GM23248 (cell line): ENCODE results near the gene EIF3D. TPM values are rescaled to one million over a fixed set of nuclear protein-coding genes. Genes with fewer than 3 reads are reported as not detected.

Experiments
- DNase-seq: peaks from one replicate; pipeline ENCODE4 v3.0.0-alpha.2; 2015
- H2AFZ ChIP-seq: fragments of 200-600 bp; sonication (generic); 2 replicates; pipeline ENCODE4 v1.6.1; 2016; ENCODE audit warnings: antibody characterized with exemption
- H3F3A ChIP-seq: fragments of 200-600 bp; sonication (generic); 2 replicates; pipeline ENCODE4 v1.6.1; 2016; ENCODE audit warnings: mild to moderate bottlenecking, antibody characterized with exemption, mixed run types; ENCODE audit not compliant: insufficient read depth
- H3K27ac ChIP-seq: fragments of 200-600 bp; sonication (generic); 2 replicates; pipeline ENCODE4 v1.5.1; 2016; ENCODE audit warnings: mild to moderate bottlenecking
- H3K27me3 ChIP-seq: fragments of 200-600 bp; sonication (generic); replicated peaks from 2 replicates; pipeline ENCODE4 v1.6.1; 2016; ENCODE audit warnings: mild to moderate bottlenecking; ENCODE audit not compliant: insufficient read depth
- H3K36me3 ChIP-seq: fragments of 200-600 bp; sonication (generic); 2 replicates; pipeline ENCODE4 v1.6.1; 2016; ENCODE audit warnings: low read depth, mild to moderate bottlenecking
- H3K4me1 ChIP-seq: fragments of 200-600 bp; sonication (generic); 2 replicates; pipeline ENCODE4 v1.6.1; 2016; ENCODE audit warnings: mild to moderate bottlenecking; ENCODE audit not compliant: insufficient read depth
- H3K4me2 ChIP-seq: fragments of 200-600 bp; sonication (generic); one replicate; pipeline ENCODE4 v1.6.1; 2016; ENCODE audit warnings: mild to moderate bottlenecking; ENCODE audit not compliant: unreplicated experiment
- H3K4me3 ChIP-seq: fragments of 200-600 bp; sonication (generic); 2 replicates; pipeline ENCODE4 v1.5.1; 2016; ENCODE audit warnings: mild to moderate bottlenecking
- H3K79me2 ChIP-seq: fragments of 200-600 bp; sonication (generic); 2 replicates; pipeline ENCODE4 v1.6.1; 2016; ENCODE audit warnings: mild to moderate bottlenecking; ENCODE audit not compliant: insufficient read depth
- H3K9ac ChIP-seq: fragments of 200-600 bp; sonication (generic); 2 replicates; pipeline ENCODE4 v1.6.1; 2016; ENCODE audit warnings: mild to moderate bottlenecking
- H3K9me2 ChIP-seq: fragments of 200-600 bp; sonication (generic); 2 replicates; pipeline ENCODE4 v1.6.1; 2016; ENCODE audit warnings: mixed run types, mild to moderate bottlenecking, moderate library complexity; ENCODE audit not compliant: insufficient read depth
- H3K9me3 ChIP-seq: fragments of 200-600 bp; sonication (generic); one replicate; pipeline ENCODE4 v1.6.1; 2017; ENCODE audit warnings: low read depth
- H4K20me1 ChIP-seq: fragments of 200-600 bp; sonication (generic); 2 replicates; pipeline ENCODE4 v1.6.0; 2016; ENCODE audit not compliant: insufficient read depth
- EZH2 ChIP-seq: fragments of 200-600 bp; sonication (generic); IDR thresholded peaks from 2 replicates; pipeline ENCODE4 v1.6.1; 2018; ENCODE audit warnings: antibody characterized with exemption, mild to moderate bottlenecking; ENCODE audit not compliant: insufficient read depth, poor library complexity, severe bottlenecking
- EZH2phosphoT487 ChIP-seq: fragments of 200-600 bp; sonication (generic); IDR thresholded peaks from 2 replicates; pipeline ENCODE4 v1.6.1; 2018; ENCODE audit warnings: antibody characterized with exemption, moderate library complexity, mild to moderate bottlenecking, low read depth; ENCODE audit not compliant: insufficient read depth
- WGBS, 2 experiments: methylation state at CpG; one replicate each; pipeline ENCODE4 v1.1.6; 2015 to 2017; ENCODE audit warnings: low lambda C conversion rate in 2 of 2, low coverage in 1 of 2; ENCODE audit errors: missing lambda C conversion rate in 2 of 2; 5-methylcytosine and 5-hydroxymethylcytosine counted together
- in situ Hi-C: fragments of 300-500 bp; cut with MboI; formaldehyde crosslinking; loops from 2 replicates; pipeline ENCODE4 v1.15.0; 2020
- polyA plus RNA-seq: library from polyadenylated mRNA; unstranded; fragments of >200 nt; fragmentation: Nextera tagmentation; extraction: Ambion mirVana; gene quantifications from 2 replicates; pipeline ENCODE4 v1.2.1, GENCODE V29; 2016
- total RNA-seq: library from RNA; depleted of rRNA; stranded (reverse); fragments of >200 nt; shearing (Covaris generic); gene quantifications from 2 replicates; pipeline ENCODE4 v1.2.3, GENCODE V29; 2014

Gene EIF3D
- total and polyA plus RNA-seq, 2 experiments from 2014 or later = 122 to 377 TPM

GRCh38 chr22:36563444-36563843 lies 34.5 kb upstream of the EIF3D start:
- H3K4me3 ChIP-seq = no peak overlapping the region
- DNase-seq = no peak
- no peaks in the 10 kb centered on the region for H3K9me3 ChIP-seq
- peaks cover 9% of the 10 kb centered on the region; the same call in 1 of the 2 replicates for H3K4me1 ChIP-seq
- no peaks in the 10 kb centered on the region for H3K79me2 ChIP-seq
- no peak for TF ChIP-seq EZH2
- no peak for TF ChIP-seq EZH2phosphoT487
- no peak overlapping the region for H2AFZ ChIP-seq
- H3K9ac ChIP-seq = no peak overlapping the region
- peaks cover 18% of the 10 kb centered on the region for H3K27me3 ChIP-seq
- 54 to 58% methylated on average over 12 of the region's 12 CpGs for WGBS, 2 experiments
- no peaks in the 10 kb centered on the region for H3K36me3 ChIP-seq
- no peaks in the 10 kb centered on the region for H3F3A ChIP-seq
- no peak overlapping the region for H3K27ac ChIP-seq
- H3K9me2 ChIP-seq = no peaks in the 10 kb centered on the region
- in situ Hi-C loops = no loop called here
- no peak overlapping the region for H3K4me2 ChIP-seq
- H4K20me1 ChIP-seq = no peaks in the 10 kb centered on the region

- Histone ChIP-seq H3K9me2 (no peaks in the 10 kb centered on the region), H3K79me2 (no peaks in the 10 kb centered on the region), H3K4me3 (no peak overlapping the region), H3K27ac (no peak overlapping the region), H2AFZ (no peak overlapping the region), H4K20me1 (no peaks in the 10 kb centered on the region), H3K9ac (no peak overlapping the region), H3K27me3 (peaks cover 18% of the 10 kb centered on the region), H3K9me3 (no peaks in the 10 kb centered on the region), H3K36me3 (no peaks in the 10 kb centered on the region), H3K4me2 (no peak overlapping the region), H3F3A (no peaks in the 10 kb centered on the region), H3K4me1 (peaks cover 9% of the 10 kb centered on the region; the same call in 1 of the 2 replicates)
- WGBS, 2 experiments = 54 to 70% methylated on average over 2 to 3 of the region's 3 CpGs
- in situ Hi-C loops = no loop called here
- DNase-seq = no peak
- TF ChIP-seq EZH2phosphoT487 (no peak), EZH2 (no peak)
Observed at GRCh38 chr22:36563001-36563400, 34.0 kb upstream of the EIF3D start.

- Histone ChIP-seq H3F3A (no peaks in the 10 kb centered on the region), H3K4me1 (peaks cover 9% of the 10 kb centered on the region; the same call in 1 of the 2 replicates), H3K4me3 (no peak overlapping the region), H2AFZ (0 out of 2 replicates have a peak overlapping the region, but pooled peaks have one; percentile 47), H4K20me1 (no peaks in the 10 kb centered on the region), H3K79me2 (no peaks in the 10 kb centered on the region), H3K27ac (no peak overlapping the region), H3K9ac (no peak overlapping the region), H3K9me2 (no peaks in the 10 kb centered on the region), H3K9me3 (no peaks in the 10 kb centered on the region), H3K36me3 (no peaks in the 10 kb centered on the region), H3K4me2 (no peak overlapping the region), H3K27me3 (peaks cover 18% of the 10 kb centered on the region)
- DNase-seq = peak; percentile 81
- in situ Hi-C loops = no loop called here
- TF ChIP-seq EZH2phosphoT487 = no peak
- no peak for TF ChIP-seq EZH2
- 35 to 40% methylated on average over 11 of the region's 11 CpGs for WGBS, 2 experiments
Observed at GRCh38 chr22:36562261-36562835, 33.4 kb upstream of the EIF3D start.

- H3K4me1 ChIP-seq = peaks cover 9% of the 10 kb centered on the region; the same call in 1 of the 2 replicates
- in situ Hi-C loops = no loop called here
- 47 to 58% methylated on average over 6 of the region's 6 CpGs for WGBS, 2 experiments
Observed at GRCh38 chr22:36561291-36561811, 32.4 kb upstream of the EIF3D start.

More at GRCh38 chr22:36561291-36561811, 32.4 kb upstream of the EIF3D start:
- Histone ChIP-seq H2AFZ (0 out of 2 replicates have a peak overlapping the region, but pooled peaks have one; percentile 16), H4K20me1 (no peaks in the 10 kb centered on the region), H3K9me3 (no peaks in the 10 kb centered on the region), H3K4me3 (no peak overlapping the region), H3K79me2 (no peaks in the 10 kb centered on the region), H3K9ac (no peak overlapping the region), H3K27ac (no peak overlapping the region), H3F3A (no peaks in the 10 kb centered on the region), H3K9me2 (no peaks in the 10 kb centered on the region), H3K27me3 (peaks cover 18% of the 10 kb centered on the region), H3K36me3 (no peaks in the 10 kb centered on the region), H3K4me2 (no peak overlapping the region)
- DNase-seq = no peak
- TF ChIP-seq EZH2phosphoT487 (no peak), EZH2 (no peak)
